H1 (cell line): ENCODE results near the gene VAV2. TPM values are rescaled to one million over a fixed set of nuclear protein-coding genes. Genes with fewer than 3 reads are reported as not detected.
A peak's percentile ranks its signal among the peaks of the same experiment; 100 is the strongest.

Experiments
- CTCF ChIA-PET: fragments of 300-600 bp; sonication (Branson Sonifier 250); formaldehyde crosslinking; loops from one replicate; lab custom pipeline; 2021; ENCODE audit not compliant: partially characterized antibody; lab: Charles Lee
- POLR2A ChIA-PET: fragments of 300-600 bp; sonication (Branson Sonifier 250); formaldehyde crosslinking; loops from one replicate; lab custom pipeline; 2021; ENCODE audit warnings: inconsistent platforms; ENCODE audit not compliant: partially characterized antibody; lab: Charles Lee
- DNase-seq, 2 experiments: peaks; one replicate each; pipeline versions ENCODE4 v3.0.0 to v3.0.0-alpha.2; 2010 to 2022; ENCODE audit warnings: low spot score in 2 of 2, low read depth in 1 of 2, mixed read lengths in 1 of 2
- FAIRE-seq: peaks from 2 replicates; lab custom pipeline; 2011; peaks lifted over from hg19 to GRCh38; lab: Jason Lieb, UNC
- H2AFZ ChIP-seq: 2 replicates; pipeline ENCODE4 v1.8.1; 2012; ENCODE audit warnings: low read length, inconsistent platforms
- H2AK5ac ChIP-seq: 2 replicates; pipeline ENCODE4 v1.6.1; 2013; ENCODE audit warnings: low read depth, low read length
- H2BK120ac ChIP-seq: replicated peaks from 2 replicates; pipeline ENCODE3; 2013; ENCODE audit warnings: low read depth, low read length, inconsistent platforms
- H2BK12ac ChIP-seq: 2 replicates; pipeline ENCODE4 v1.6.1; 2013; ENCODE audit warnings: low read depth, low read length
- H2BK15ac ChIP-seq: 2 replicates; pipeline ENCODE4 v1.6.1; 2013; ENCODE audit warnings: low read length
- H2BK20ac ChIP-seq: 2 replicates; pipeline ENCODE4 v1.6.1; 2013; ENCODE audit warnings: low read length
- H2BK5ac ChIP-seq: 2 replicates; pipeline ENCODE4 v1.6.1; 2013; ENCODE audit warnings: low read depth, low read length
- H3K14ac ChIP-seq: 2 replicates; pipeline ENCODE4 v1.6.1; 2013; ENCODE audit warnings: inconsistent platforms; ENCODE audit not compliant: insufficient read length
- H3K18ac ChIP-seq: 2 replicates; pipeline ENCODE4 v1.6.1; 2013; ENCODE audit warnings: low read length; ENCODE audit errors: extremely low read depth
- H3K23ac ChIP-seq: 2 replicates; pipeline ENCODE4 v1.6.1; 2013; ENCODE audit warnings: inconsistent platforms; ENCODE audit not compliant: insufficient read length
- H3K23me2 ChIP-seq: 2 replicates; pipeline ENCODE4 v1.6.1; 2013; ENCODE audit warnings: low read depth, low read length
- H3K27ac ChIP-seq: 2 replicates; pipeline ENCODE4 v1.6.1; 2011; ENCODE audit warnings: low read depth, low read length, inconsistent platforms
- H3K27me3 ChIP-seq, 4 experiments: replicated peaks in 1 of 4; 1 replicate in 1 of 4; 2 replicates in 3 of 4; pipeline versions ENCODE4 v1.6.1 to v1.8.1; 2011 to 2013; ENCODE audit warnings: low read length in 3 of 4, mild to moderate bottlenecking in 3 of 4, inconsistent platforms in 2 of 4, mixed read lengths in 2 of 4, moderate library complexity in 1 of 4; ENCODE audit not compliant: control insufficient read depth in 3 of 4, insufficient read depth in 3 of 4; ENCODE audit errors: extremely low read depth in 1 of 4
- H3K36me3 ChIP-seq, 4 experiments: 2 replicates each; pipeline versions ENCODE4 v1.6.1 to v1.8.1; 2011 to 2013; ENCODE audit warnings: mild to moderate bottlenecking in 4 of 4, low read length in 3 of 4, moderate library complexity in 2 of 4, control low read depth in 1 of 4, inconsistent platforms in 1 of 4; ENCODE audit not compliant: insufficient read depth in 4 of 4, control insufficient read depth in 2 of 4
- H3K4ac ChIP-seq: replicated peaks from 2 replicates; pipeline ENCODE3; 2013; ENCODE audit warnings: low read length, low read depth, mixed read lengths, inconsistent platforms; ENCODE audit not compliant: insufficient read length
- H3K4me1 ChIP-seq, 4 experiments: replicated peaks in 1 of 4; 1 replicate in 1 of 4; 2 replicates in 3 of 4; pipeline versions ENCODE4 v1.6.1 to v1.8.1; 2011 to 2013; ENCODE audit warnings: low read length in 3 of 4, inconsistent platforms in 2 of 4, mixed read lengths in 1 of 4; ENCODE audit not compliant: insufficient read depth in 4 of 4, control insufficient read depth in 3 of 4
- H3K4me2 ChIP-seq, 2 experiments: 2 replicates each; pipeline versions ENCODE4 v1.6.1 to v1.8.1; 2011 to 2013; ENCODE audit warnings: low read depth in 2 of 2, low read length in 2 of 2, control low read depth in 1 of 2, inconsistent platforms in 1 of 2, mild to moderate bottlenecking in 1 of 2; ENCODE audit not compliant: insufficient read depth in 1 of 2
- H3K4me3 ChIP-seq, 4 experiments: fragments of 200-600, 300-600 bp in 1 of 4; sonication (generic), shearing (Covaris generic), sonication (Bioruptor Twin) in 1 of 4; 2 replicates each; pipeline versions ENCODE4 v1.5.1 to v1.8.1; 2011 to 2016; ENCODE audit warnings: low read length in 4 of 4, low read depth in 3 of 4, control low read depth in 2 of 4, inconsistent platforms in 2 of 4, mild to moderate bottlenecking in 2 of 4, mixed read lengths in 1 of 4, moderate library complexity in 1 of 4; ENCODE audit not compliant: insufficient read depth in 2 of 4; ENCODE audit errors: extremely low read depth in 1 of 4
- H3K56ac ChIP-seq: replicated peaks from 2 replicates; pipeline ENCODE3; 2013; ENCODE audit warnings: low read depth, mild to moderate bottlenecking, mixed read lengths, low read length, inconsistent platforms; ENCODE audit not compliant: insufficient read length
- H3K79me1 ChIP-seq: 2 replicates; pipeline ENCODE4 v1.6.1; 2013; ENCODE audit warnings: low read depth, low read length, control low read depth
- H3K79me2 ChIP-seq, 2 experiments: 2 replicates each; pipeline versions ENCODE4 v1.6.1 to v1.8.1; 2012 to 2013; ENCODE audit warnings: low read length in 2 of 2, mild to moderate bottlenecking in 2 of 2, inconsistent platforms in 1 of 2; ENCODE audit not compliant: insufficient read depth in 2 of 2, control insufficient read depth in 1 of 2
- H3K9ac ChIP-seq, 4 experiments: replicated peaks in 1 of 4; 1 replicate in 1 of 4; 2 replicates in 3 of 4; pipeline versions ENCODE4 v1.6.1 to v1.8.1; 2011 to 2013; ENCODE audit warnings: low read depth in 3 of 4, low read length in 3 of 4, control low read depth in 2 of 4, mild to moderate bottlenecking in 2 of 4, moderate library complexity in 2 of 4, inconsistent platforms in 1 of 4; ENCODE audit errors: extremely low read depth in 1 of 4
- H3K9me3 ChIP-seq, 2 experiments: 2 replicates each; pipeline versions ENCODE4 v1.6.1 to v1.8.1; 2012 to 2013; ENCODE audit warnings: mild to moderate bottlenecking in 2 of 2, moderate library complexity in 2 of 2, control low read depth in 1 of 2, inconsistent platforms in 1 of 2, low read depth in 1 of 2, low read length in 1 of 2, mixed read lengths in 1 of 2; ENCODE audit not compliant: insufficient read depth in 2 of 2
- H4K20me1 ChIP-seq, 2 experiments: replicated peaks in 1 of 2; 2 replicates each; pipeline versions ENCODE3 to v1.8.1; 2011 to 2013; ENCODE audit warnings: inconsistent platforms in 2 of 2, low read length in 2 of 2, mild to moderate bottlenecking in 1 of 2; ENCODE audit not compliant: insufficient read depth in 2 of 2, control insufficient read depth in 1 of 2
- H4K5ac ChIP-seq: 2 replicates; pipeline ENCODE4 v1.6.1; 2013; ENCODE audit warnings: low read length, low read depth, mixed read lengths, inconsistent platforms; ENCODE audit not compliant: insufficient read length
- H4K8ac ChIP-seq: 2 replicates; pipeline ENCODE4 v1.8.0; 2013; ENCODE audit warnings: mild to moderate bottlenecking, moderate library complexity, low read length, inconsistent platforms; ENCODE audit not compliant: insufficient read depth; ENCODE audit errors: extremely low read depth
- H4K91ac ChIP-seq: replicated peaks from 2 replicates; pipeline ENCODE3; 2013; ENCODE audit warnings: low read length, mixed read lengths, inconsistent platforms; ENCODE audit not compliant: insufficient read length
- ASH2L ChIP-seq: fragments of 200-600, 300-600 bp; sonication (generic); IDR thresholded peaks from one replicate; pipeline ENCODE4 v1.7.1; 2017; ENCODE audit warnings: low read length
- BRCA1 ChIP-seq: IDR thresholded peaks from 2 replicates; pipeline ENCODE4 v1.6.1; 2012; ENCODE audit warnings: low read depth, low read length, improper control_type of control experiment
- CBX5 ChIP-seq: fragments of 300-800, 300-1000 bp; sonication (generic); IDR thresholded peaks from 2 replicates; pipeline ENCODE4 v1.7.1; 2016; ENCODE audit warnings: antibody characterized with exemption, low read length, low read depth
- CBX8 ChIP-seq: fragments of 300-800, 300-1000 bp; sonication (generic); IDR thresholded peaks from 2 replicates; pipeline ENCODE4 v1.7.1; 2016; ENCODE audit warnings: low read depth, low read length, borderline replicate concordance
- CEBPB ChIP-seq: IDR thresholded peaks from 2 replicates; pipeline ENCODE4 v1.6.1; 2012; ENCODE audit warnings: low read depth, low read length
- CHD1 ChIP-seq: IDR thresholded peaks from 2 replicates; pipeline ENCODE4 v1.6.1; 2012; ENCODE audit warnings: low read depth, low read length, improper control_type of control experiment
- CTBP2 ChIP-seq: IDR thresholded peaks from 2 replicates; pipeline ENCODE4 v1.7.0; 2011; ENCODE audit warnings: borderline replicate concordance, mild to moderate bottlenecking, moderate library complexity, mixed read lengths, low read length; ENCODE audit not compliant: insufficient read depth, insufficient read length
- EGR1 ChIP-seq: IDR thresholded peaks from 2 replicates; pipeline ENCODE4 v1.6.1; 2011; ENCODE audit warnings: low read depth, low read length, borderline replicate concordance
- GTF2F1 ChIP-seq: IDR thresholded peaks from 2 replicates; pipeline ENCODE4 v1.6.1; 2012; ENCODE audit warnings: low read depth, low read length, improper control_type of control experiment, borderline replicate concordance
- JUND ChIP-seq: IDR thresholded peaks from 2 replicates; pipeline ENCODE4 v1.6.1; 2011; ENCODE audit warnings: mild to moderate bottlenecking, improper control_type of control experiment, low read length
- KDM4A ChIP-seq: IDR thresholded peaks from one replicate; pipeline ENCODE4 v1.7.1; 2012; ENCODE audit warnings: low read depth, mild to moderate bottlenecking, moderate library complexity, low read length, inconsistent platforms; ENCODE audit not compliant: severe bottlenecking
- KDM5A ChIP-seq: fragments of 200-600 bp; IDR thresholded peaks from 2 replicates; pipeline ENCODE4 v1.7.1; 2012; ENCODE audit warnings: mild to moderate bottlenecking, low read length, inconsistent platforms, mixed read lengths
- NRF1 ChIP-seq: IDR thresholded peaks from 2 replicates; pipeline ENCODE4 v1.6.1; 2011; ENCODE audit warnings: mild to moderate bottlenecking, low read depth, low read length, improper control_type of control experiment
- POLR2AphosphoS5 ChIP-seq: IDR thresholded peaks from 2 replicates; pipeline ENCODE4 v1.6.1; 2011; ENCODE audit warnings: low read depth, low read length
- TAF7 ChIP-seq: optimal IDR thresholded peaks from 2 replicates; pipeline ENCODE3; 2011; ENCODE audit warnings: low read depth, mild to moderate bottlenecking, inconsistent platforms, low read length, moderate library complexity, borderline replicate concordance
- TEAD4 ChIP-seq: IDR thresholded peaks from 2 replicates; pipeline ENCODE4 v1.6.1; 2012; ENCODE audit warnings: low read depth, low read length, inconsistent platforms, mixed read lengths
- WGBS, 2 experiments: shearing (Covaris generic) in 1 of 2; methylation state at CpG; one replicate each; pipeline versions ENCODE4 v1.1.6 to v1.1.7; 2013 to 2015; ENCODE audit warnings: low lambda C conversion rate in 2 of 2, mixed read lengths in 2 of 2, inconsistent platforms in 1 of 2, low coverage in 1 of 2, missing lambda C conversion rate in 1 of 2; ENCODE audit not compliant: insufficient replicate concordance in 2 of 2, insufficient coverage in 1 of 2, insufficient read length in 1 of 2; ENCODE audit errors: extremely low coverage in 1 of 2, missing lambda C conversion rate in 1 of 2; 5-methylcytosine and 5-hydroxymethylcytosine counted together
- polyA plus RNA-seq, 7 experiments: library from polyadenylated mRNA; depleted of rRNA in 3 of 7; stranded (reverse) in 5 of 7; unstranded in 2 of 7; fragments of >200 nt in 5 of 7; fragments of 200-250 nt in 2 of 7; gene quantifications; 1 replicate in 5 of 7; 2 replicates in 1 of 7; 4 replicates in 1 of 7; pipeline versions ENCODE4 v1.2.1 to v1.2.3, GENCODE V29; 2011 to 2013; ENCODE audit warnings: missing spikeins in 2 of 7, mixed read lengths in 2 of 7
- total RNA-seq: library from RNA; stranded (reverse); fragmentation: NEBNext Ultra II Directional; extraction: Animal tissue kit (Norgen Biotek cat#: 25700); gene quantifications from 2 replicates; pipeline ENCODE4 v1.2.1, GENCODE V29; 2021

Gene VAV2
- total and polyA plus RNA-seq, 2 of the 8 experiments (the other 6 are each of a cell fraction or from before 2014, with no cell fraction given) = 13.6 to 37.6 TPM

DNA sequence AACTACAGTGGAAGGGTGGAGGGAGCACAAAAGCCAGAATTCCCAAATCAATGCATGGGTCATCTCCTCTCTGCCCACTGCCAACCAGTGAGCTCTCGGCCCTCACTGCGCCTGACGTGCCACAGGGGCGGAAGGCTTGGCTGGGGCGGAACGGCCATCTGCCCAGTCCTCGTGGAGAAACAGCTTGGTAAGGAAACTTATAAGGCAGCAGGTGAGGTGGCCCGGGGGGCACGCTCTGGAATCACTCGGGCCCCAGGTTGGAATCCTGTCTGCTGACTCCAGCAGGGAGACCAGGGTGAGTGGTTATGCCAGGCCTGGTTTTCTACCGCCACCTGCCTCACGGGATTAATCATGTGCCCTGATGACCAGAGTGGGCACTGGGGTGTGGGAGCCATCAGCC, 52.3 kb downstream of the VAV2 start:
- Histone ChIP-seq H2BK20ac (no peak overlapping the region), H3K36me3 (peaks cover 0 to 4% (median 1%) of the 10 kb centered on the region in 4 experiments; a peak in 3 of 8 replicates), H3K4me1 (peaks cover 0 to 6% (median 2%) of the 10 kb centered on the region in 4 experiments; a peak in 2 of 7 replicates), H4K8ac (no peak overlapping the region), H3K79me2 (peaks cover 0 to 33% of the 10 kb centered on the region in 2 experiments; a peak in 3 of 4 replicates), H2BK120ac (no peak overlapping the region), H4K91ac (no peak overlapping the region), H3K4me3 (no peak overlapping the region), H3K23ac (no peak overlapping the region), H2BK12ac (no peak overlapping the region), H3K79me1 (peaks cover 8% of the 10 kb centered on the region), H4K5ac (no peak overlapping the region), H3K9me3 (no peaks in the 10 kb centered on the region), H3K18ac (no peak overlapping the region), H3K56ac (no peak overlapping the region), H4K20me1 (peaks cover 4 to 30% of the 10 kb centered on the region in 2 experiments), H3K27me3 (no peaks in the 10 kb centered on the region), H3K23me2 (peaks cover 4% of the 10 kb centered on the region; the same call in 1 of the 2 replicates), H3K14ac (no peak overlapping the region), H3K9ac (no peak overlapping the region), H2BK5ac (peak overlapping the region; percentile 7), H2AK5ac (no peak overlapping the region), H2BK15ac (no peak overlapping the region), H3K4me2 (no peak overlapping the region), H2AFZ (no peak overlapping the region), H3K27ac (no peak overlapping the region), H3K4ac (no peak overlapping the region)
- DNase-seq (no peak), FAIRE-seq (no peak)
- POLR2A ChIA-PET = no interaction called here
- WGBS, 2 experiments = 85% methylated on average over 12 of the region's 12 CpGs; no CpG with 5 or more reads in 1 of the 2 experiments
- CTCF ChIA-PET = interaction anchor here (0.9 to 1.5 kb wide), 5 partner anchors 14 to 157 kb away, joined by 3 to 8 read pairs (median 3); no protein-coding TSS in a partner anchor
- TF ChIP-seq KDM5A = no peak
- TF ChIP-seq NRF1 = no peak
- TF ChIP-seq ASH2L = no peak
- TF ChIP-seq CBX8 = no peak
- no peak for TF ChIP-seq JUND
- TF ChIP-seq CHD1 = no peak
- no peak for TF ChIP-seq KDM4A
- no peak for TF ChIP-seq EGR1
- no peak for TF ChIP-seq CTBP2
- no peak for TF ChIP-seq POLR2AphosphoS5
- no peak for TF ChIP-seq BRCA1
- TF ChIP-seq CEBPB = no peak
- no peak for TF ChIP-seq TEAD4
- no peak for TF ChIP-seq CBX5
- TF ChIP-seq TAF7 = no peak
- no peak for TF ChIP-seq GTF2F1
